ENCODE measurements around the gene RPLP2.

The RPLP2 gene

GRCh38 chr11:800473-800872 lies 9.3 kb upstream of the RPLP2 start:
- TF ChIP-seq, protein P1, sequence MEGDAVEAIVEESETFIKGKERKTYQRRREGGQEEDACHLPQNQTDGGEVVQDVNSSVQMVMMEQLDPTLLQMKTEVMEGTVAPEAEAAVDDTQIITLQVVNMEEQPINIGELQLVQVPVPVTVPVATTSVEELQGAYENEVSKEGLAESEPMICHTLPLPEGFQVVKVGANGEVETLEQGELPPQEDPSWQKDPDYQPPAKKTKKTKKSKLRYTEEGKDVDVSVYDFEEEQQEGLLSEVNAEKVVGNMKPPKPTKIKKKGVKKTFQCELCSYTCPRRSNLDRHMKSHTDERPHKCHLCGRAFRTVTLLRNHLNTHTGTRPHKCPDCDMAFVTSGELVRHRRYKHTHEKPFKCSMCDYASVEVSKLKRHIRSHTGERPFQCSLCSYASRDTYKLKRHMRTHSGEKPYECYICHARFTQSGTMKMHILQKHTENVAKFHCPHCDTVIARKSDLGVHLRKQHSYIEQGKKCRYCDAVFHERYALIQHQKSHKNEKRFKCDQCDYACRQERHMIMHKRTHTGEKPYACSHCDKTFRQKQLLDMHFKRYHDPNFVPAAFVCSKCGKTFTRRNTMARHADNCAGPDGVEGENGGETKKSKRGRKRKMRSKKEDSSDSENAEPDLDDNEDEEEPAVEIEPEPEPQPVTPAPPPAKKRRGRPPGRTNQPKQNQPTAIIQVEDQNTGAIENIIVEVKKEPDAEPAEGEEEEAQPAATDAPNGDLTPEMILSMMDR (IDR thresholded peaks at IDR 0.05; ENCODE audit: extremely low read depth, insufficient read depth, missing control alignments), result no peak

GRCh38 chr11:801097-801780 lies 8.5 kb upstream of the RPLP2 start:
- TF ChIP-seq, protein P1 (IDR thresholded peaks at IDR 0.05; ENCODE audit: extremely low read depth, insufficient read depth, missing control alignments), result no peak
- in situ Hi-C loops (cut with MboI; ENCODE audit: low pct_unique_long_range_greater_than_20kb, low sequenced_read_pairs, unreplicated experiment), result no loop called here
- DNase-seq (ENCODE audit: low spot score), result no peak

More at GRCh38 chr11:800473-800872, 9.3 kb upstream of the RPLP2 start:
- no peak for DNase-seq (ENCODE audit: low spot score)
- in situ Hi-C loops (cut with MboI; ENCODE audit: low pct_unique_long_range_greater_than_20kb, low sequenced_read_pairs, unreplicated experiment), result no loop called here

DNA sequence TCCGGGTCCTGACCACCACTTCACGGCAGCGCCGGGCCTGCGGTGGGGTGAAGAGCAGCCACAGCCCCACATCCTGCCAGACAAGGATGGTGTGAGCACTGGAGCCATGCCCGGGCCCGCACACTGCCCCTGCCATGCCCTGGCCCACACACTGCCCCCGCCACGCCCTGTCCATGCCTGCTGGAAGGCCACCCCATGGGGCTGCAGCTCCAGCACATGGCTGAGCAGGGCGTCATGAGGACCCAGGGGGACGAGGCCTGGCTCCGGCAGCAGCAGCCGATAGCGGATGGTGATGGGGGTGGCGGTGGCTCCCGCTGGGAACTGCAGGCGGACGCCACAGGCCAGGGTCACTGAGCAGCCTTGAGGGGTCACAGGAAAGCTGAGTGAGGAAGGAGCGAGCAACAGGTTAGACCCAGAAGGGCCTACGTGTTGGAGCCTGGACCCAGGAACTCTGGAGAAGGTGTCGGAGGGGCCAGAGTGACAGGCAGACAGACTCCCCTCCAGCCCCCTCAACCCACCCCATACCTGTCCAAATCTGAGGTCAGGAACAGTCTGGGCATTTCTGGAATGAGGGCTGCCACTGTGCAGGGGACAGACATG lies 7.6 kb upstream of the RPLP2 start:
- TF ChIP-seq, protein P1 (IDR thresholded peaks at IDR 0.05; ENCODE audit: extremely low read depth, insufficient read depth, missing control alignments), result no peak
- in situ Hi-C loops (cut with MboI; ENCODE audit: low pct_unique_long_range_greater_than_20kb, low sequenced_read_pairs, unreplicated experiment), result no loop called here
- DNase-seq (ENCODE audit: low spot score), result no peak

DNA sequence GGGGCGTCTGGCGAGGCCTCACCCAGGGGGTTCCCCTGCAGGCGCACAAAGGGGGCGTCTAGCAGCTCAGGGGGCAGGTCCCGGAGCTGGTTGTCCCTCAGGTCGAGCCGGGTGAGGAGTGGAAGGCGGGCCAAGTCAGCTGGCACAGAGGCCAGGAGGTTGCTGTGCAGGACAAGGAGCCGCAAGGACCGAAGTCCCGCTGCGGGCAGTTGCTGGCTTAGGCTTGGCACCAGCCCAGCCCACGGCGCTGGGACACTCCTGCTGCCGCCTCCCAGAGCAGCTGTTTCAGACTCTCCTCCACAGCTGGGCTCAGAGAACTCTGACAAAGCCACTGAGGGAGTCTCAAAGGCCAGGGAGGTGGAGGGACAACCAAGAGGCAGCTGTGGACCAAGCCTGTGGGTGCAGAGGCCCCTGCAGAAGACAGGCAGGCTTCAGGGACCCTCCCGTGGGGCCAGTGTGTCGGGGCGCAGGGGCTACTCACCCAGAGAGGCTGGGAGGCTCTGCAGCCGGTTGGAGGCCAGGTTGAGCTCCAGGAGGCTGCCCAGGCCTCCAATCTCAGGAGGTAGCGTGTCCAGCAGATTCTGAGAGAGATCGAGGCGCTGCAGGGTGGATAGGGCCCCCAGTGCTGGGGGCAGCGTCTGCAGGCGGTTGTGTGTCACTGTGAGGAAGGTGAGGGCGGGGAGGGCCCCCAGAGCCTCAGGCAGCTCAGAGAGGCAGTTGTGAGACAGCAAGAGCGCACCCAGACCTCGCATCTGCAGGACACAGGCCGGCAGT lies 6.9 kb upstream of the RPLP2 start:
- TF ChIP-seq, protein P1 (IDR thresholded peaks at IDR 0.05; ENCODE audit: extremely low read depth, insufficient read depth, missing control alignments), result no peak
- no peak for DNase-seq (ENCODE audit: low spot score)
- in situ Hi-C loops (cut with MboI; ENCODE audit: low pct_unique_long_range_greater_than_20kb, low sequenced_read_pairs, unreplicated experiment), result no loop called here

DNA sequence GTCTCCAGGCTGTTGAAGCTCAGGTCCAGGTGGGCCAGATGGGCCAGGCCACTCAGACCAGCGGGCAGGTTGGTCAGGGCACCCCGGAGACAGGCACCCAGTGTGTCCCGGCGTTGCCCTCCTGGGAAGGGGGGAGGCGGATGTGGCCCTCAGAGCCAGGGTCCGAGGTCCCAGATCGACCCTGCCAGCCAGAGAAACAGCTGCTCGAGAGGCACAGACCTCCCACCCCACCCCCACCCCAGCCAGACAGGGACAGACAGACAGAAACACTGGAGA lies 6.4 kb upstream of the RPLP2 start:
- in situ Hi-C loops (cut with MboI; ENCODE audit: low pct_unique_long_range_greater_than_20kb, low sequenced_read_pairs, unreplicated experiment), result no loop called here
- DNase-seq (ENCODE audit: low spot score), result no peak
- TF ChIP-seq, protein P1 (IDR thresholded peaks at IDR 0.05; ENCODE audit: extremely low read depth, insufficient read depth, missing control alignments), result no peak

DNA sequence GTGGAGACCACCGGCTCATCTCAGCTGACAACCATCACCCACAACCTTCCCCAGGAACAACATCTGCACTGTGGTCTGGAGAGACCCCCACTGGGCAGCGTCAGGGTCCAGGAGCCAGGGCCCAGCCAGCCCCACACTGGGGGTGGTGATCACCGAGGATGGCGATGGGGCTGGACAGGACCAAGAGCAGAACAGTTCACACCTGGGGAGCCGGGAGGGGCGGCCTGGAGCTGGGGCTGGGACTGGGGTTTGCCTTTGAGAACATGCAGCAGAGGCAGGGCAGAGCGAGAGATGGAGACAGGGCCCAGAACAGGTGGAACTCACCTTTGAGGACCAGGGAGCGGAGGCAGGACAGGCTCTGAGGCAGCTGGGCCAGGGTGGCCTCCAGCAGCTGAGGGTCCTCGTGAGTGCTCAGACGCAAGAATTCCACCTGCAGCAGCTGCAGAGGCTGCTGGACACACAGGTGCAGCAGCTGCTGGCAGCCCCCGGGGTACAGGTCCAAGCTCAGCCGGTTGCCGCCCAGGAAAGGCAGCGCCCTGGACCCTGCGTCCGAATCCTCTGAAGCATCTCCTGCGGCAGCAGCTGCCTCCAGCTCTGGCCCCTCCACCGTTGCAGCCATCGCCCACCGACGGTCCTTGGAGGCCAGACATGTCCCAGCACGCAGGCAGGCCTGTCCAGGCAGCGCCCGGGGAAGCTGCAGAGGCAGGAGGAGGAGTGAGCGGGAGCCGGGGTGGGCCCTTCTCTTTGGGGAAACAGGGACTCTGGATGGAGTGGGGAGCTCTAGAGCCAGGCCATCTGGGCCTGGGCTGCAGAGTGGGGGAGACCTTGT lies 5.8 kb upstream of the RPLP2 start:
- in situ Hi-C loops (cut with MboI; ENCODE audit: low pct_unique_long_range_greater_than_20kb, low sequenced_read_pairs, unreplicated experiment), result no loop called here
- DNase-seq (ENCODE audit: low spot score), result no peak
- TF ChIP-seq, protein P1 (IDR thresholded peaks at IDR 0.05; ENCODE audit: extremely low read depth, insufficient read depth, missing control alignments), result no peak

Measured in GM13977 (cell line).